Endothelial cell of umbilical vein (primary cell): ENCODE data around the gene TUBB2A. TPM values are rescaled to one million over a fixed set of nuclear protein-coding genes. Genes with fewer than 3 reads are reported as not detected.

Experiments
- BruUV-seq: library from RNA; stranded (reverse); fragments of 400-500 nt; replicated peaks from 2 replicates; lab custom pipeline; 2021; lab: Mats Ljungman, UMichigan
- CTCF ChIA-PET: fragments of 300-600, 350-600 bp; sonication (Branson Sonifier 250); formaldehyde crosslinking; loops from one replicate; lab custom pipeline; 2021; ENCODE audit warnings: antibody characterized with exemption, inconsistent platforms; lab: Charles Lee
- POLR2A ChIA-PET: fragments of 300-600, 350-600 bp; sonication (Branson Sonifier 250); formaldehyde crosslinking; loops from one replicate; lab custom pipeline; 2021; ENCODE audit warnings: antibody characterized with exemption, inconsistent platforms; lab: Charles Lee
- DNase-seq: peaks from one replicate; pipeline ENCODE4 v3.0.0-alpha.2; 2011; ENCODE audit warnings: low read depth, low spot score
- FAIRE-seq: peaks from 2 replicates; lab custom pipeline; 2011; peaks lifted over from hg19 to GRCh38; lab: Jason Lieb, UNC
- H2AFZ ChIP-seq: 2 replicates; pipeline ENCODE4 v1.6.0; 2012; ENCODE audit warnings: low read depth, low read length, control low read depth, inconsistent platforms
- H3K27ac ChIP-seq: 2 replicates; pipeline ENCODE4 v1.5.1; 2011; ENCODE audit warnings: low read depth, mild to moderate bottlenecking, control low read depth, low read length, moderate library complexity; ENCODE audit not compliant: insufficient read depth
- H3K27me3 ChIP-seq, 2 experiments: 2 replicates each; pipeline versions ENCODE4 v1.6.0 to v1.6.1; 2011; ENCODE audit warnings: low read length in 2 of 2, mixed read lengths in 1 of 2; ENCODE audit not compliant: control insufficient read depth in 2 of 2, insufficient read depth in 2 of 2
- H3K36me3 ChIP-seq, 2 experiments: 2 replicates in 1 of 2; 3 replicates in 1 of 2; pipeline ENCODE4 v1.5.1; 2011; ENCODE audit warnings: low read length in 2 of 2, mild to moderate bottlenecking in 1 of 2, moderate library complexity in 1 of 2; ENCODE audit not compliant: control insufficient read depth in 2 of 2, insufficient read depth in 2 of 2; ENCODE audit errors: extremely low read depth in 1 of 2
- H3K4me1 ChIP-seq: 3 replicates; pipeline ENCODE4 v1.5.1; 2011; ENCODE audit warnings: mild to moderate bottlenecking, low read length; ENCODE audit not compliant: control insufficient read depth, insufficient read depth; ENCODE audit errors: extremely low read depth
- H3K4me2 ChIP-seq: 2 replicates; pipeline ENCODE4 v1.6.1; 2011; ENCODE audit warnings: low read length, control low read depth, mixed read lengths; ENCODE audit not compliant: insufficient read depth
- H3K4me3 ChIP-seq, 3 experiments: fragments of 200-600 bp in 1 of 3; sonication (generic), shearing (Covaris generic) in 1 of 3; replicated peaks in 1 of 3; 2 replicates each; pipeline ENCODE4 v1.5.1; 2011 to 2016; ENCODE audit warnings: control low read depth in 3 of 3, low read length in 3 of 3, mild to moderate bottlenecking in 2 of 3, inconsistent platforms in 1 of 3, low read depth in 1 of 3, moderate library complexity in 1 of 3; ENCODE audit not compliant: insufficient read depth in 1 of 3
- H3K79me2 ChIP-seq: 2 replicates; pipeline ENCODE4 v1.6.0; 2012; ENCODE audit warnings: low read length, inconsistent platforms; ENCODE audit not compliant: control insufficient read depth, insufficient read depth
- H3K9ac ChIP-seq: replicated peaks from 2 replicates; pipeline ENCODE3; 2011; ENCODE audit warnings: low read length, control low read depth; ENCODE audit not compliant: insufficient read depth; ENCODE audit errors: extremely low read depth
- H3K9me1 ChIP-seq: replicated peaks from 3 replicates; pipeline ENCODE4 v1.6.0; 2011; ENCODE audit warnings: mild to moderate bottlenecking, low read length; ENCODE audit not compliant: control insufficient read depth, insufficient read depth; ENCODE audit errors: extremely low read depth
- H3K9me3 ChIP-seq: replicated peaks from 2 replicates; pipeline ENCODE4 v1.5.1; 2012; ENCODE audit warnings: low read length, inconsistent platforms; ENCODE audit not compliant: control insufficient read depth, insufficient read depth
- H4K20me1 ChIP-seq: replicated peaks from 2 replicates; pipeline ENCODE3; 2011; ENCODE audit warnings: mild to moderate bottlenecking, low read length; ENCODE audit not compliant: control insufficient read depth, insufficient read depth; ENCODE audit errors: extremely low read depth
- EZH2 ChIP-seq: IDR thresholded peaks from 2 replicates; pipeline ENCODE4 v1.6.1; 2012; ENCODE audit warnings: borderline replicate concordance, low read depth, mild to moderate bottlenecking, moderate library complexity, low read length, inconsistent platforms; ENCODE audit not compliant: severe bottlenecking
- FOS ChIP-seq: IDR thresholded peaks from 2 replicates; pipeline ENCODE4 v1.6.1; 2011; ENCODE audit warnings: mild to moderate bottlenecking, low read length, moderate library complexity, borderline replicate concordance; ENCODE audit not compliant: insufficient read depth
- JUN ChIP-seq: IDR thresholded peaks from 2 replicates; pipeline ENCODE4 v1.6.1; 2011; ENCODE audit warnings: borderline replicate concordance, low read depth; ENCODE audit not compliant: insufficient read length, insufficient read depth
- POLR2A ChIP-seq: IDR thresholded peaks from 2 replicates; pipeline ENCODE4 v1.6.1; 2012; ENCODE audit warnings: low read depth, mild to moderate bottlenecking, control low read depth, low read length
- dilution Hi-C: fragments of 300-500 bp; cut with MboI; formaldehyde crosslinking; loops from one replicate; pipeline ENCODE4 v1.15.0; 2019; ENCODE audit warnings: low sequenced_read_pairs; ENCODE audit not compliant: extremely low pct_ligation_motif_present
- intact Hi-C: fragments of 100-400 bp; cut with micrococcal nuclease; formaldehyde crosslinking; loops from one replicate; pipeline ENCODE4 v1.10.0; 2022
- polyA plus RNA-seq, 4 experiments: library from polyadenylated mRNA; depleted of rRNA in 3 of 4; stranded (reverse) in 3 of 4; unstranded in 1 of 4; fragments of >200 nt; gene quantifications; 2 replicates each; pipeline versions ENCODE4 v1.2.1 to v1.2.3, GENCODE V29; 2011 to 2012; ENCODE audit warnings: missing spikeins in 1 of 4
- total RNA-seq: library from RNA; stranded (reverse); gene quantifications from 2 replicates; pipeline ENCODE4 v1.2.3, GENCODE V29; 2021

The TUBB2A gene
- total and polyA plus RNA-seq, 2 donors (not counting 3 experiments of a cell fraction or from before 2014, with no cell fraction given), result 80.3 to 99.2 TPM

GRCh38 chr6:3202999-3203696, 45.8 kb upstream of the TUBB2A start:
- no peaks in the 10 kb centered on the region for H3K4me1 ChIP-seq
- CTCF ChIA-PET, result interaction anchor here (0.8 kb wide), 1 partner anchor 15 kb away, joined by 3 read pairs; no protein-coding TSS in a partner anchor
- no peaks in the 10 kb centered on the region for H3K36me3 ChIP-seq
- BruUV-seq, result no TSS peak
- no peak overlapping the region for H2AFZ ChIP-seq
- dilution Hi-C loops, result no loop called here
- no peaks in the 10 kb centered on the region for H4K20me1 ChIP-seq
- no peaks in the 10 kb centered on the region for H3K9me3 ChIP-seq
- H3K27ac ChIP-seq, result no peak overlapping the region
- intact Hi-C loops, result no loop called here
- H3K27me3 ChIP-seq, result peaks cover 12 to 17% of the 10 kb centered on the region in 2 experiments
- H3K9ac ChIP-seq, result no peak overlapping the region
- no peaks in the 10 kb centered on the region for H3K79me2 ChIP-seq
- H3K4me3 ChIP-seq, result no peak overlapping the region
- DNase-seq, result no peak
- no peaks in the 10 kb centered on the region for H3K9me1 ChIP-seq
- FAIRE-seq, result no peak
- no peak for TF ChIP-seq JUN
- POLR2A ChIA-PET, result no interaction called here
- no peak overlapping the region for H3K4me2 ChIP-seq

DNA sequence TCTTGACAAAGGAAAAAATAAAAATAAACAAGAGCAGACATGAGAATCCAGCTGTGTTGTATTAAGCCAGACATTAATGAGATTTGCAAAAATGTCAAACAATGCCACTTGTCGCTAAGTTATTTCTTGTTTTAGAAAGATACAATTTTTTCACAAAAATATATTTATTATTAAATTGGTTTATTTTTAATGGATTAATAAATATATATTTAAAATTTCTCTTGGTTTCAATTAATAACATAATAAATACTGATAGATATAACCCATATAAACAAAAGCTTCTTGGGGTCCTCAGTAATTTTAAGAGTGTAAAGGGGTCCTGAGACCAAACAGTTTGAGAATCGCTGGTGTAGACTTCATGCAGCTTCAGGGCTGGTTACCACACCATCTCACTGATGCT, 44.0 kb upstream of the TUBB2A start:
- H3K9me3 ChIP-seq, result no peaks in the 10 kb centered on the region
- ChIA-PET POLR2A (no interaction called here), CTCF (no interaction called here)
- no peaks in the 10 kb centered on the region for H3K4me1 ChIP-seq
- H3K9ac ChIP-seq, result no peak overlapping the region
- no peak overlapping the region for H3K4me2 ChIP-seq
- H3K27ac ChIP-seq, result no peak overlapping the region
- no peaks in the 10 kb centered on the region for H4K20me1 ChIP-seq
- dilution Hi-C loops, result no loop called here
- no peaks in the 10 kb centered on the region for H3K9me1 ChIP-seq
- H3K79me2 ChIP-seq, result no peaks in the 10 kb centered on the region
- BruUV-seq, result no TSS peak
- no peak overlapping the region for H2AFZ ChIP-seq
- H3K36me3 ChIP-seq, result no peaks in the 10 kb centered on the region
- FAIRE-seq, result no peak
- no peak for DNase-seq
- H3K27me3 ChIP-seq, result peaks cover 8 to 14% of the 10 kb centered on the region in 2 experiments
- TF ChIP-seq POLR2A, result no peak
- no peak for TF ChIP-seq FOS
- TF ChIP-seq EZH2, result no peak
- H3K4me3 ChIP-seq, result no peak overlapping the region
- intact Hi-C loops, result no loop called here
